Keratinocyte (primary cell): ENCODE measurements around the gene AGXT2. TPM values are rescaled to one million over a fixed set of nuclear protein-coding genes. Genes with fewer than 3 reads are reported as not detected.

Experiments
- DNase-seq: peaks from one replicate; pipeline ENCODE4 v3.0.0-alpha.2; 2011; ENCODE audit warnings: low read depth, missing footprints, low spot score
- FAIRE-seq: peaks from 2 replicates; lab custom pipeline; 2011; peaks lifted over from hg19 to GRCh38; lab: Jason Lieb, UNC
- H2AFZ ChIP-seq: 2 replicates; pipeline ENCODE4 v1.6.0; 2012; ENCODE audit warnings: low read length, control low read depth, inconsistent platforms; ENCODE audit not compliant: control insufficient read depth
- H3K27ac ChIP-seq: 2 replicates; pipeline ENCODE4 v1.5.1; 2011; ENCODE audit warnings: low read length; ENCODE audit not compliant: control insufficient read depth, insufficient read depth
- H3K27me3 ChIP-seq: 3 replicates; pipeline ENCODE4 v1.6.0; 2011; ENCODE audit warnings: low read length; ENCODE audit not compliant: control insufficient read depth, insufficient read depth; ENCODE audit errors: extremely low read depth
- H3K36me3 ChIP-seq, 2 experiments: 2 replicates in 1 of 2; 3 replicates in 1 of 2; pipeline ENCODE4 v1.5.1; 2011; ENCODE audit warnings: low read length in 2 of 2, mild to moderate bottlenecking in 1 of 2; ENCODE audit not compliant: control insufficient read depth in 2 of 2, insufficient read depth in 2 of 2; ENCODE audit errors: extremely low read depth in 1 of 2
- H3K4me1 ChIP-seq: 3 replicates; pipeline ENCODE4 v1.5.1; 2011; ENCODE audit warnings: low read length; ENCODE audit not compliant: control insufficient read depth, insufficient read depth; ENCODE audit errors: extremely low read depth
- H3K4me2 ChIP-seq: 3 replicates; pipeline ENCODE4 v1.6.0; 2011; ENCODE audit warnings: low read depth, low read length; ENCODE audit not compliant: control insufficient read depth, insufficient read depth; ENCODE audit errors: extremely low read depth
- H3K4me3 ChIP-seq, 3 experiments: fragments of 200-600 bp in 1 of 3; sonication (generic) in 1 of 3; 2 replicates in 2 of 3; 3 replicates in 1 of 3; pipeline ENCODE4 v1.5.1; 2011 to 2016; ENCODE audit warnings: low read length in 3 of 3, mild to moderate bottlenecking in 3 of 3, control low read depth in 2 of 3, inconsistent platforms in 1 of 3, low read depth in 1 of 3, mixed read lengths in 1 of 3, mixed run types in 1 of 3, moderate library complexity in 1 of 3; ENCODE audit not compliant: control insufficient read depth in 2 of 3, insufficient read depth in 2 of 3; ENCODE audit errors: extremely low read depth in 1 of 3
- H3K79me2 ChIP-seq: 2 replicates; pipeline ENCODE4 v1.6.0; 2012; ENCODE audit warnings: low read length; ENCODE audit not compliant: control insufficient read depth, insufficient read depth
- H3K9ac ChIP-seq: 3 replicates; pipeline ENCODE4 v1.6.0; 2011; ENCODE audit warnings: low read length; ENCODE audit not compliant: control insufficient read depth, insufficient read depth; ENCODE audit errors: extremely low read depth
- H3K9me1 ChIP-seq: 3 replicates; pipeline ENCODE4 v1.6.0; 2011; ENCODE audit warnings: low read length; ENCODE audit not compliant: control insufficient read depth, insufficient read depth; ENCODE audit errors: extremely low read depth
- H3K9me3 ChIP-seq: 2 replicates; pipeline ENCODE4 v1.5.1; 2012; ENCODE audit warnings: low read depth, low read length; ENCODE audit not compliant: control insufficient read depth
- H4K20me1 ChIP-seq: 3 replicates; pipeline ENCODE4 v1.6.0; 2011; ENCODE audit warnings: low read length; ENCODE audit not compliant: control insufficient read depth, insufficient read depth; ENCODE audit errors: extremely low read depth
- CTCF ChIP-seq, 3 experiments: IDR thresholded peaks in 1 of 3; conservative IDR thresholded peaks in 1 of 3; optimal IDR thresholded peaks in 1 of 3; 2 replicates in 2 of 3; 3 replicates in 1 of 3; pipeline versions ENCODE3 to v1.5.1; 2011; ENCODE audit warnings: low read length in 3 of 3, mild to moderate bottlenecking in 3 of 3, moderate library complexity in 2 of 3, control low read depth in 1 of 3, inconsistent platforms in 1 of 3; ENCODE audit not compliant: insufficient read depth in 2 of 3; ENCODE audit errors: extremely low read depth in 1 of 3
- EZH2 ChIP-seq: IDR thresholded peaks from one replicate; pipeline ENCODE4 v1.6.1; 2012; ENCODE audit warnings: inconsistent platforms, mild to moderate bottlenecking, low read length, moderate library complexity
- dilution Hi-C: fragments of 300-500 bp; cut with MboI; formaldehyde crosslinking; loops from one replicate; pipeline ENCODE4 v1.7.0; 2020; ENCODE audit warnings: low sequenced_read_pairs; ENCODE audit not compliant: extremely low pct_ligation_motif_present
- polyA plus RNA-seq, 5 experiments: library from polyadenylated mRNA; depleted of rRNA in 3 of 5; stranded (reverse) in 3 of 5; stranded (forward) in 1 of 5; unstranded in 1 of 5; fragments of >200 nt; gene quantifications; 1 replicate in 1 of 5; 2 replicates in 3 of 5; 3 replicates in 1 of 5; pipeline versions ENCODE4 v1.2.1 to v1.2.3, GENCODE V29; 2011 to 2012; ENCODE audit warnings: missing spikeins in 2 of 5, low read depth in 1 of 5, low replicate concordance in 1 of 5

AGXT2 gene
- polyA plus RNA-seq, 1 donor (not counting 4 experiments of a cell fraction or from before 2014, with no cell fraction given) = not detected

GRCh38 chr5:35067985-35068384 lies 20.2 kb upstream of the AGXT2 start:
- no peak for TF ChIP-seq EZH2
- TF ChIP-seq CTCF (optimal IDR thresholded peaks at IDR 0.05 in 1 of 3, IDR thresholded peaks at IDR 0.05 in 1 of 3, conservative IDR thresholded peaks at IDR 0.05 in 1 of 3; ENCODE audit: extremely low read depth in 1 of 3, insufficient read depth in 2 of 3, low read length in 3 of 3) = no peak
- Histone ChIP-seq H3K9me3 (no peaks in the 10 kb centered on the region), H2AFZ (no peak overlapping the region), H3K9me1 (no peaks in the 10 kb centered on the region), H3K9ac (no peak overlapping the region), H3K4me3 (no peak overlapping the region), H3K27ac (no peak overlapping the region), H3K4me1 (no peaks in the 10 kb centered on the region), H4K20me1 (no peaks in the 10 kb centered on the region), H3K79me2 (no peaks in the 10 kb centered on the region), H3K4me2 (no peak overlapping the region), H3K36me3 (no peaks in the 10 kb centered on the region), H3K27me3 (no peaks in the 10 kb centered on the region)
- FAIRE-seq (no peak), DNase-seq (no peak)
- dilution Hi-C loops = no loop called here

- H3K36me3 ChIP-seq = no peaks in the 10 kb centered on the region
- dilution Hi-C loops = no loop called here
- H3K9me1 ChIP-seq = no peaks in the 10 kb centered on the region
- H3K4me1 ChIP-seq = no peaks in the 10 kb centered on the region
- no peaks in the 10 kb centered on the region for H3K79me2 ChIP-seq
- no peak for TF ChIP-seq EZH2
- TF ChIP-seq CTCF (optimal IDR thresholded peaks at IDR 0.05 in 1 of 3, IDR thresholded peaks at IDR 0.05 in 1 of 3, conservative IDR thresholded peaks at IDR 0.05 in 1 of 3; ENCODE audit: extremely low read depth in 1 of 3, insufficient read depth in 2 of 3, low read length in 3 of 3) = no peak
- no peaks in the 10 kb centered on the region for H4K20me1 ChIP-seq
- no peaks in the 10 kb centered on the region for H3K27me3 ChIP-seq
- no peaks in the 10 kb centered on the region for H3K9me3 ChIP-seq
- no peak overlapping the region for H2AFZ ChIP-seq
- H3K27ac ChIP-seq = no peak overlapping the region
- DNase-seq (no peak), FAIRE-seq (no peak)
- H3K4me3 ChIP-seq = no peak overlapping the region
- no peak overlapping the region for H3K4me2 ChIP-seq
- H3K9ac ChIP-seq = no peak overlapping the region
These were observed 18.6 kb upstream of the AGXT2 start for GRCh38 chr5:35066260-35066795.
